Amniotic stem cell (primary cell): ENCODE measurements around the gene GRID2.
"Not testable (repeated sequence)": the region's sequence is repeated elsewhere in the genome, so short reads cannot be mapped to it uniquely, and the experiment has no call there.

Experiments used
- DNase-seq: peaks from one replicate; lab custom pipeline; 2025; lab: John Stamatoyannopoulos, UW

The GRID2 gene

GRCh38 chr4:92303621-92304027, at the start of gene GRID2:
Gene GRID2, plus strand, starts transcription at chr4:92303966.
- no peak for DNase-seq

- DNase-seq, result no peak
These were observed 49.6 kb upstream of the GRID2 start for GRCh38 chr4:92253986-92254671.

GRCh38 chr4:92254767-92255442, 48.9 kb upstream of the GRID2 start:
- DNase-seq, result no peak

- DNase-seq, result no peak
These were observed 47.9 kb upstream of the GRID2 start for GRCh38 chr4:92255920-92256244.

DNA sequence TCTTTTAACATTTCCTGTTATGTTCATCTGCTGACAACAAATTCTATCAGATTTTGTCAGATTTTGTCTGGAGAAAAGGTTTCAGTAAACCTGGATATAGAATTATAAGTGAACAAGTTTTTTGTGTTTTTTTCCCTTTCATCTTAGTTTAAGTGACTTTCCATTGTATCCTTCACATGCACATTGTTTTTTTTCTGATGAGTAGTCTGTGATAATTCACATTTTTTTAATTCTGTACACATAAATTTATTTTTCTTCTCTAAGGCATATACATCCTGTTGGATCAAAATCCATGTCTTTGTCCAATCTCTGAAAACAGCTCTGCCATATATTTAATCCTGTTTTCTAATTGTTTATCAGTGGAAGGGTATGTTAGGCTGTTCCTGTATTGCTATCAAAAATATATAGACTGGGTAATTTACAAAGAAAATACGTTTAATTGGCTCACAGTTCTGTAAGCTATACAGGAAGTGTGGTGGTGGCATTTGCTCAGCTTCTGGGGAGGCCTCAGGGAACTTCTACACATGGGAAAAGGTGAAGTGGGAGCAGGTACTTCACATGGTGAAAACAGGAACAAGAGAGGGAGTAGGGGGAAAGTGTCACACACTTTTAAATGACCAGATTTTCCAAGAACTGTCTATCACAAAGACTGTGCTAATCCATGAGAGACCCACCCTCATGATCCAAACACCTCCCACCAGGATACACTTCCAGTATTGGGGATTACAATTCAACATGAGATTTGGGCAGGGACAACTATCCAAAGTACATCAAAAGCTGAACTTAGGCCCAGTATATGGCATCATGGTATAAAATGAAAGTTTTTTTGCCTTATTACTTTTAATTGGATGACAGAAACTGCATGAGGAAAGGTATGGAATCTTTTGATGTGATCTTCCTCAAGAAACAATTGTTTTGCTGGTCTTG, 45.6 kb upstream of the GRID2 start:
- no peak for DNase-seq

- no peak for DNase-seq
These were observed 42.5 kb upstream of the GRID2 start for GRCh38 chr4:92261256-92261655.

DNA sequence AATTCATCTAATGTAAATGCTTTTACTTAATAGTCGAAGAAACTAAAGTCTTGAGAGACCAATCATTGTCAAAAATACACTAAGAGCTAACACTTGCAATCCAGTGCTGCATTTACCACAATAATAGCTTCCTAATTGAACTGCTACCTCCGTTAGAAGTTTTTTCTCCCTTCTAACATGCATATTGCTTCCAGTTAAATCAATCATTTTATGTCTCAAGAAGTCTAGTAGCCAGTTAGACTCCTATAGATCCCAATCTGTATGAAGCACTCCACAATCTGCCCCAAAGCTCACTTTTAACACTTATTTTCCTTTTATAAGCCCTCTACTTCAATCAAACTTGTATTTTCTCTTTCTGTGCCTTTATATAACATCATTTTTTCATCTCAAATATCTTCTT, 41.4 kb upstream of the GRID2 start:
- DNase-seq, result no peak

DNA sequence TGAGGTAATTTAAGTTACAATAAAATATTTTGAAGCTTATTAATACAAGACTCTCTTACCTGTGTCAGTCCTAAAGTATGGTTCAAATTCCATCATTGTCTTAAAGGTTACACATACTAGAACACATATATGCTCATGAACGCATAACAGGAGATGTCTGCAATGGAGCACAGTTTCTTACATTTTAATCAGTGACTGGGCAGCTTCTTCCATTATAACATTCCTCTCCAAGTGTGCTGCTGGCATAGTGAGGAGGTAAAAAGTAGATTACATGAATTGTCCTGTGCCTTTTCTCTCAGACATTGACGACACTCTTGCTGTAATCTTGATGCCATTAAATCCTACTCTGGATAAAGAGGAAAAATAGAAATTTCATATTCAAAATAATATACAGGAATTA, 40.8 kb upstream of the GRID2 start:
- DNase-seq, result no peak

GRCh38 chr4:92263575-92263974, 40.2 kb upstream of the GRID2 start:
- no peak for DNase-seq

GRCh38 chr4:92264163-92264562, 39.6 kb upstream of the GRID2 start:
- DNase-seq, result no peak

GRCh38 chr4:92265021-92265420, 38.7 kb upstream of the GRID2 start:
- DNase-seq, result no peak

GRCh38 chr4:92265798-92266197, 38.0 kb upstream of the GRID2 start:
- no peak for DNase-seq

DNA sequence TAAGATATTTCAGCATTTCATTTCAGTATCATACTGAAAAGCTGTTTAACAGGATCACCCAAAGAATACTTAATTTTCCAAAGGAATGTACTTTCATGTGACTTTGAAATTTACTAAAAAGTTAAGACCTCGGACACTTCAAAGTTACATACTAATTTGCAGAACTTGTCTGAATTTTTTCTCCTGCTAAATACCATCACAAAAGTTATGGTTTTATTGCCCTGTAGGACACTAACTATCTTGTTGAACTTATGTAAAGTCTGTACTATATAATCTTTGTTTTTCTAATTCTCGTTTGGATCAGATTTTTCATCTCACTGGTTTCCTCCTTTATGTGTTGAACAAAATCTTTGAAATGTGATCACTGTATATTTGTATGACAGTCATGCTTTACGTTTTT, 37.2 kb upstream of the GRID2 start:
- no peak for DNase-seq

DNA sequence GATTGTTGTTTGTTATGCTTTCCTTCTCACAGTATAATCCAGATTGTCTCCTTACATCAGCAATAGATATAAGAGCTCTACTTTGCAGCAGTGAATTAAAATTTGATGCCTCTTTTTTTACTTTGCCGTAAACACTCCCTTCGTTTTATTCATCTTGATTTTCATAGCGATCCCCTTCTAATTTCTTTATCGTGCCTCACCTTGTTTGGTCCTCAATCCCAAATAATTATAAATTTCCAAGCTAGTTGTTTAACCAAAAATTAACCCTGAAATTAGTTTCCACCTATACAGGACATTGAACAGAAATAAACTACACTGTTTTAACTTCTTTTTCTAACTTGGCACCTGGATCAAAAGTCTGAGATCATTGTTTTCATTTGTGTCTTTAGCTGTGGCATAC, 35.1 kb upstream of the GRID2 start:
- no peak for DNase-seq

- no peak for DNase-seq
These were observed 32.9 kb upstream of the GRID2 start for GRCh38 chr4:92270908-92271307.

DNA sequence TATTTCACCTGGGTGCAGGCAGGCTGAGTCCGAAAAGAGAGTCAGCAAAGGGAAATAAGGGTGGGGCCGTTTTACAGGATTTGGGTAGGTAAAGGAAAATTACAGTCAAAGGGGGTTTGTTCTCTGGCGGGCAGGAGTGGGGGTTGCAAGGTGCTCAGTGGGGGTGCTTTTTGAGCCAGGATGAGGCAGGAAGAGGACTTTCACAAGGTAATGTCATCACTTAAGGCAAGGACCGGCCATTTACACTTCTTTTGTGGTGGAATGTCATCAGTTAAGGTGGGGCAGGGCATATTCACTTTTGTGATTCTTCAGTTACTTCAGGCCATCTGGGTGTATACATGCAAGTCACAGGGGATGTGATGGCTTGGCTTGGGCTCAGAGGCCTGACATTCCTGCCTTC, 32.2 kb upstream of the GRID2 start:
- DNase-seq, result not testable (repeated sequence)

GRCh38 chr4:92277057-92277881, 26.5 kb upstream of the GRID2 start:
- not testable (repeated sequence) for DNase-seq

GRCh38 chr4:92279296-92279695, 24.5 kb upstream of the GRID2 start:
- DNase-seq, result no peak

- DNase-seq, result no peak
These were observed 4.6 kb upstream of the GRID2 start for GRCh38 chr4:92299152-92299551.

- DNase-seq, result no peak
These were observed 355 bp downstream of the GRID2 start for GRCh38 chr4:92304121-92304520.

DNA sequence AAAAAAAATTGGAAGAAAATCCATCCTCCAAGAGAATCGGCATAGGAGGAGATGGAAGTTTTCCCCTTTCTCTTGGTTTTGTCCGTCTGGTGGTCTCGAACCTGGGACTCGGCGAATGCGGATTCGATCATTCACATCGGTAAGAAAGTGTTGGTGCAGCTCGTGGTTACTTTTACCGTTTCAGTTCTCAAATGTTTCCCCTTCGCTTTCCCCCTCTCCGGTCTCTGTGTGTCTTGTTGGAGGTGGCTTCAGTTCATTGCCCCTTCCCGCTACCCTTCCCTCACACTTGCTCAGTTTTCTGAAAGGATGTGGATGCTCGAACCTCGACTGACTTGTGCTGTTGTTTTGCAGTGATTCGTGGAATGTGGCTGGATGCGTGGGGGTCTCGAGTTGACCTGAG, 840 bp downstream of the GRID2 start:
- DNase-seq, result no peak
